SW 1271 (cell line): ENCODE results near the gene SFMBT2.
"Not testable (repeated sequence)": the region's sequence is repeated elsewhere in the genome, so short reads cannot be mapped to it uniquely, and the experiment has no call there.

Source experiments
- DNase-seq, 2 experiments: peaks; one replicate each; lab custom pipeline; 2025; lab: John Stamatoyannopoulos, UW

Gene SFMBT2

DNA sequence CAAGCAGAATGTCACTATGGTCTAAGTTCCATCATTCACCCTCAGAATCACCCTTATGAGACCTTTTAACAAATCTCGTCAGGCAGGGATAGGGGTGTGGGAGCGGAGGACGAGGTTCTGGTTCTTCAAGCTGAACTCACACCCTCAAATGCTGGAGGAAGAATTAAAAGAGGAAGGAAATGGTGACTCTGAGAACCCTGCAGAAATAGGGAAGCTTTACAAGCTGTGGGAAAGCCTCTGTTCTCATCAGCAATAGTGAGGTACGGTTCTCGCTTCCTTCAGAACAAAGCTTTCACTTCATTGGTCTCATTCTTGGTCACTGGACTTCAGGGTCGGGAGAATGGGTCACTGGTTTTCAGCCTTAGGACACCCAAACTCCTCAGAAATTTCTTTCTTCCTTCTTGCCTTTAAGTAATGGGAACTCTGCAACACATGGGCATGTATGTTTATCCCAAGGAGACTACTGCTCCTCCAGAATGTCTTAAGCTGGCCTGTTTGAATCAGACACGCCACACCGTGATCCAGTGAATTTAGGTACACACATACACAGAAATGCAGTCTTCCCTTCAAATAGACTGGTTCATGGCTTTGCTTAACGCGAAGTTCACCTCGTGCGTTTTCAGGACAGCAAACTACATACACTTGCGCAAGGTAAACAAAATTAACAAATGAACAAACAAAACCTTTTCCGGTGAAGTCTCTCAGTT is 226.0 kb downstream of the SFMBT2 start:
- DNase-seq: no peak

DNA sequence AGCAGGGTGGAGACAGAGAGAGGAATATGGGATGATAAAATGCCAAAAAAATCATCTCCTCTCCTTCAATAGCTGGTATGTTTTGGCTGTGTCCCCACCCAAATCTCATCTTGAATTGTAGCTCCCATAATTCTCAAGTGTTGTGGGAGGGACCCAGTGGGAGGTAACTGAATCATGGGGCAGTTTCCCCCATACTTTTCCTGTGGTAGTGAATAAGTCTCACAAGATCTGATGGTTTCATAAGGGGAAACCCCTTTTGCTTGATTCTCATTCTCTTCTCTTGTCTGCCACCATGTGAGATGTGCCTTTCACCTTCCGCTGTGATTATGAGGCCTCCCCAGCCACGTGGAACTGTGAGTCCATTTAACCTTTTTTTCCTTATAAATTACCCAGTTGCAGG is 226.7 kb downstream of the SFMBT2 start:
- not testable (repeated sequence) for DNase-seq

DNA sequence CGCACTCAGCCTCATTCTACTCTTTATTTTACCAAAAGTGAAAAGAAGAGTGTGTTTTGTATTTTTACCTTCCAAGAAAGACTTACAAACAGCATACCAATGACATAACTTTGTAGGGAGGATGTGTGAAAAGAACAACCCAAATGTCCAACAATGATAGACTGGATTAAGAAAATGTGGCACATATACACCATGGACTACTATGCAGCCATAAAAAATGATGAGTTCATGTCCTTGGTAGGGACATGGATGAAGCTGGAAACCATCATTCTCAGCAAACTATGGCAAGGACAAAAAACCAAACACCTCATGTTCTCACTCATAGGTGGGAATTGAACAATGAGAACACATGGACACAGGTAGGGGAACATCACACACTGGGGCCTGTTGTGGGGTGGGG is 228.5 kb downstream of the SFMBT2 start:
- DNase-seq: not testable (repeated sequence)

DNA sequence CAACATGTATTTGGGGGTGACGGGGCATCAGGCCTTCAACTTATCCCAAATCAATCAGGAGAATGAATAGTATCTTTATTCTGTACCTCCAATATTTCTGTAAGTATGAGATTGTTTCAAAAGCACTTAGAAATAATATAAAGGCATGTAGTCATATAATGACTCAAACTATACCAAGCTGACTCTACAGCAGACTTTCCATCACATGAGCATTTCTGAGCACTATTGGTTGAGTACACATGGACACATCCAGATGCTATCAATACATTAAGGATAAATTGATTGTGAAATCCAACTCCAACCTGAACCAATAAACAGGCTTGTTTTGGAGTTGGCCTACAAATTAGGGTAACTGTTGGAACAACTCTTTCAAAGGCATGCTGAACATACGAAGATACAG is 229.4 kb downstream of the SFMBT2 start:
- no peak for DNase-seq

DNA sequence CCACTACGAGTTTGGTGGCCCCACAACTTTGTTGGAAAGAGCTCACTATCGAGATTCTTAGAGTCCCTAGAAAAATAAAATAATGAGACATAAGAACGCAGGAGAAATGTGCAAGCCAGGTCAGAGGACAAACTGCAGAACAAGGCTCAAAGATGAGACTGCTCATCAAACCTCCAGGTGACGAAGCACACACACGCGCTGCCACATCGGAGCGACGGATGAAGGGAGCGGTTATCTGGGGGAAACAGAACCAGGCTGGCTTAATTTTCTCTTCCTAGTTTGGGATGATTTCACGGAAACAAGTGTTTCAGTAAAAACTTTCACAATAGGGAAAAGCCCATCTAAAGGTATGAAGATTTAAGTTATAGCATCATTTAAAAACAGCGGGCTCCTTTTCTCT is 231.3 kb downstream of the SFMBT2 start:
- DNase-seq: no peak

DNA sequence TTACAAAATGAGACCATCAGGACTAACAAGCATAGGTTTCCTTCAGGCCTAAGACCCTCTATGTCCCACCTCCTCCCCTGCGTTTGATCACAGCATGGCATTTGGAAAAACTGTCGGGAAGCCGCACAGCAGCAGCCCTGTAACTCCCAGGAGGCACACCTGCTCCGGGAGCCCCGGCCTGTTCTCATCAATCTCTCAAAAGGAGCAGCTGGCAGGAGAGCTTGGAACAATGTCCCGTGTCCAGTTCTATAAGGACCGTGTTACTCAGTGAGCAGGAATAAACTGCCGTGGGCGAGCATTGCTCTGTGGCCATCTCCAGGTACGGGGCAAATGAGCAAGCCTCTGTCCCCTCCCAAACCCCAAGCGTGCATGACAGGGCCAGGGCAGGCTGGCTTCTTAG is 236.9 kb downstream of the SFMBT2 start:
- DNase-seq: no peak

DNA sequence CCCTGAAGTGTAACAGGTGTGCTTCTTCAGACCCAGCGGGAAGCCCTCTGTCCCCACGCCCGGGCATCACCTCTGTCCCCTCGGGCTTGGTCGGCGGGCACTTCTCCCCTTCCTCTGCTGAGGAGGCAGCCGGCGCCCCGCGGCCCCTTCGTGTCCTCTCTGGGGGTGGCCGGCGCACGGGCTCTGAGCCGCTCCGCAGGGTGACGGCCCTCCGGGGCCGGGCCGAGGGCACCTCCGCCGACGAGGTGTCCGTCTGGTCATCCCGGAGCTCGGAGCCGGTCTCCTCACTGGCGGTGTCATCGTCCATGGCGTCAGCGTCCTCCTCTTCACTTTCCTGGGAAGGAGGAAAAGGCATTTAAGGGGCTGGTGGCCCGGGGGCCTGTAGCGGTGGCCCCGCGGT is 239.0 kb downstream of the SFMBT2 start:
- DNase-seq: no peak

DNA sequence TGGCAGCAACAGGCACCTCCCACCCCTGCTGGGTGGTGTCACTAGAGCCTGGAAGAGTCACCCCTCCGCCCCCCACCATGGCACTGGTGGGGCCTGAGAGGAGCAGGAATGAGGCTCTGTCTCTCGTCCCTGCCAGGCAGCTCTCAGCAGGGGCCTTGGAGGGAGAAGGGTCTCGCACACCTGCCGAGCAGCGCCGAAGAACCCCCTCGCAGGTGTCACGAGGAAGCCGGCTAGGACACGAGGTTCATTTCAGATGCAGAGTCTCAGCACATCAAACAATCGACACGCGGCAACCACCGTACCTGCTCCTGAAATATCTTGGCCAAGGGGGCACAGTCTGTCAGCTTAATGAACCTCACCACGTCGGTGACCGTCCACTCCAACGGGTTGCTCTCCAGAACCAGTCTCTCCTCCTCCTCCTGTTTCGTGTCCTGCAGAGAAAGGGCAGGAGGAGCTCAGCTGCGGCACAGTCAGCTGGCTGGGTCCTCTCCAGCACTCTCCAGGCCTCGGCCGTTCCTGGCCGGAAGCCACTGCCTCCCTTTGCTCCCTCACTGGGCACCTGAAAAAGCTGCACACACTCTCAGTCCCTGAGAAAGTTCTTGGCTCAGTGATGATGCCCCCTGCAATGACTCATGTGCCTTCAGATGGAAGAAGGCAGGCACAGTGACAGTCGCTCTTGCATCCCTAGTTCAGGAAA is 240.1 kb downstream of the SFMBT2 start:
- DNase-seq: no peak

DNA sequence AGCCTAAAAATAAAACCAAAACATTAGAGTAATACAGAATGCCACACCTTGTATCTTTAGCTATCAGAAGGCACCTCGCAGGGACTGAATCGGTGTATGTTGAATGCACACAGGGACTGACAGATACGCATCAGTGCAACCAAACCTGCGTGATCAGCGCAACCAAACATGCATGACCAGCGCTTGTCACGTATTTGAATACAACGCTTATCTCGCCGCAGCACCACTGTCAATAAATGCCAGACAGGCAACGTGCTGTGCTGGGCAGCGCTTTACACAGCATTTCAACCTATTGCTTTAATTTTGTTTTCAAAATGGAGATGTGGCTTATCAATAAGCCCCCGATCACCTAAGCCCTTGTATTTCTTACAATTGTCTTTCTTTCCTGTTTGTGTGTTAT is 242.4 kb downstream of the SFMBT2 start:
- DNase-seq: no peak

DNA sequence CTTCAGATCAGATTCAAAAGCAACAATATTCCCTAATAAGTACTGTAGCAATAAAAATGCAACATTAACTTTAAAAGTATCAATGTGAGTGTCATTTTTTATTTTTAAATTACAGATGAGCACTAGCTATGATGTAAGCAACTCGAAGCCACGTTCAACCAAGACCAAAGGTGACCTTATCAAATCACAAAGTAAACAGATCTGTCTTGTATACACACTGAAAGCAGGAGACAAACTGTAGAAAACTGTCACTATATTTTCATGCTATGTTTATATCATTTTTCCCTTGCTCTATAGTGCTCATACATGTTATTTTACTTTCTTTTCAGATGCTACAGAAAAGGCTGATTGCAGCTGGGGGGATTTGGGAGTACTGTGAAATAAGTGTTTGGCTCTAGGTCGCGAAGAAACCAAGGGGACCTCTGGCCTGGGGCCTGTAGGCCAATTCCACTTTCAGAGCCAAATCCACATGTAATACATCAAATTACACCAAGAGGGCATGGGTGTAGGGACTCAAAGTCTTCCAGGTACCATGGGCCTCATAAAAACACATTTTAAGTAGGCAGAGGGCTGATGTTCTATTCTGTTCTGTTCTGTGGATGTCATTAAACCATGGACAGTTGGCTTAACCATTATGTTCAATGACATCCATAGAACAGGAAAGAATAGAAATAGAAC is 245.2 kb downstream of the SFMBT2 start:
- DNase-seq: no peak

DNA sequence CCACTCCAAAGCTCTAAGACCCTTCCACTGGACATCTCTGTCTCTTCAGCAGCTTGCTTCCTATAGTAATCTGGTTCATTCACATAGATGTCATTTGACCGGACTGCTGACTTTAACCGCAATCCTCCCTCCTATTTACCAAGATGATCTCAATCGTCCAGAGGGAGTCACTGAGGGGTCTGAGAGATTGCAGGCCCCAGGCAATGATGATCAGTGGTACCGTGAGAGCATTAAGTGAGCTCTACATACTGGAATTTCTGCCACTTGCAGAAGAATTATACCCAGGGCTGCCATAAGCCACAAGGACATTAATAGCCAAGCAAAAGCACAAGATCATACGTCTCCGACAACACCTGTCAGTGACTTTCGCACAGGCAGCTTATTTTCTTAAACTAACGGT is 245.9 kb downstream of the SFMBT2 start:
- no peak for DNase-seq

DNA sequence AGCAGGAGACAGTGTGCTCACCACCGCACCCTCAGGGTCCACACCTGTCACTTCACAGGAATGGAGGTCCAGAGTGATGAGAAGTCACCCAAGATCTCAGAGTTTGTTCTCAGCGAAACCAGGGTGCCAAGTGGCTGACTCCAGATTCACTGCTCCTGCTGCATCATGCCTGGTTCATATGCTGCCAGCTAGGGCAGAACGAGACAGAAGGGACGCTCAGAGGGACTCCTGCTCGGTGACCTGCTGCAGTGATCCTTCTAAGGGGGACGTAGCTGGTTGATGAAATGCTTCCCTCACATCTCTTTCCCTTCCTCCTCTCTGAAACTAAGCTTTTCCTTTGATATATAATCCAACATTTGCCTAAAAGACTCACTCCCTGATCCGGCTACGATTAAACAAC is 248.5 kb downstream of the SFMBT2 start:
- DNase-seq: no peak

DNA sequence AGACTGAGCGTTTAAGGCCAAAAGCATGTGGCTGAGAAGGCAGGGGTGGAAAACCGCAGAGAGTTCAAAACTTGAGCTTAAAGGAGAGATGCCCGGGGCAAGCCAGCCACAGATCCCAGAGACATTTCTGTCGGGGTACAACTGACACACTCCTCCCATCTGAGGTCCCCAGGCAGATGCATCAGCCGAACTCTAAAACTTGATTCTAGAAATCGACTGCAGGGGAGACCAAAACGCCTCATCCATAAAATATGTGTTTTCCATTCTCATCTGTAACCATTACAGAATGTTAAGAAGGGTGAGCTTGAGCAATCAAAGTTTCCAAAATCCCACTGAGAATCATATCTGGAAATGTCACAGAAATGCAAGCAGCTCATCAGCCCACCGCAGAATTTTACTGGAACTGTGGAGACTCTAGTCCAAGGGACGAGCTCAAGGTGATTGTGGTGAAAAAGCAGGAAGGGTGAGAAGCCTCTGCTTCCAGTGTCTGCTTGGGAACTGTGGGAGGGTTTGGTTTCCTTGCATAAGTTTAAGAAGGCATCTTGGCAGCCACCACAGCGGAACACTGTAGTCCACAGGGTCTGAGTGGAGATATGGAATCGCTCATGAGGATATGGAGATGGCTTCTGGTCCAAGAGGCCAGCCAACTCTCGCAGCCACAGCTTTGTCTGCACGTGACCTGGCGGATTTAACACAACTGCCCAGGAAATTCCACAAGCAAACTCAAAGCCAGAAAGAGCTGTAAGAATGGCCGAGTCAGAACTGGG is 249.2 kb downstream of the SFMBT2 start:
- DNase-seq: no peak

DNA sequence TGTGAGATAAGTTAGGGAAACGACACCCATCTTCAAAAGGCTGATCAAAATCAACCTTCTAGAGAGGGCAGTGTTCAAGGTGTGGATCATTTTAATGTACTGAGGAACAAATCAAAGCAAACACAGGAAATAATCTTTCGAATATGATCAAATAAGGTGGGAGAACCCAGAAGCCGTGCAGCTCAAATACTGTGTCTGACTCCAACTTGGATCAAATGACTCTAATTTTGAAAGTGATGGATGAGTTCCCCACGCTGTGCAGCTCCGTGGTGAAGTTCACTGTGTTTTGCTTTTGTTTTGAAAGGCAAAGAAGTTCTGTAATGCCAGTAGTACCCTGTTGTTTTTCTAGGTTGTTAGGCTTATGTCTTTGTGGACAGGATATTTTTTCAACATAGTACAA is 250.9 kb downstream of the SFMBT2 start:
- no peak for DNase-seq

DNA sequence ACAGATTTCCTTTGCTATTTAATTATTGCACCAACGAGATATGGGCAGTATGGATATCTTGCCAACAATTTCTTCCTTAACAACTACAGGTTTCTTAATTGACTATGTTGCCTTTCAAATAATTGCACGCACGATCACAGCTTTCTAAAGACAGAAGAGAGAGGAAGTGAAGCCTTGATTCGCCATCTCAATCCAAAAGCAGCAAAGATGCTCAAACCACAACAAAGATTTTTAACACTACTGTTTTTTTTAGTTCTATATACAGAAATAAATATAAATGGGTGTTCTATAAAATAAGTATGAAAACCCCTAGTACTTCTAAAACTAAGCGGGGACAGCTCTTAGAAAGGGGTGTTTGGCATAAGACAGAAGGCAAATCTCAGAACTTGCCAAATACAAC is 251.3 kb downstream of the SFMBT2 start:
- DNase-seq: no peak

DNA sequence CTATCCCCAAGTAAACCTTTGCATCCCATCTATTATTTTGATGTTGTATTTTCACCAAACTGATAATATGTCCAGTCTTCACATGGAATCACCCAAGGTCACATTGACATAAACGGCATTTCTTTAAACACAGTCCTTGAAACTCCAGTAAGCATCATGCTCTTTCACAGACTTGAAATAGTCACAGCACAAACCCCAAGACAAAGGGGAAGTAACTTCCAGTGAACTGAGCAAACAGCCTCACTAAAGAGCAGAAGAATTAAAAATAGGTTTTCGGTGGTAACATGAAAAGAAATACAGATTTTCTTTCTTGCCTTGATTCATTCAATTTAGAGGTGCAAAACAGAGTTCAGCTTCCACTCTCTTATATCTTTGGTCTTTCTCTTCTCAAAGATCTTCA is 253.7 kb downstream of the SFMBT2 start:
- no peak for DNase-seq

DNA sequence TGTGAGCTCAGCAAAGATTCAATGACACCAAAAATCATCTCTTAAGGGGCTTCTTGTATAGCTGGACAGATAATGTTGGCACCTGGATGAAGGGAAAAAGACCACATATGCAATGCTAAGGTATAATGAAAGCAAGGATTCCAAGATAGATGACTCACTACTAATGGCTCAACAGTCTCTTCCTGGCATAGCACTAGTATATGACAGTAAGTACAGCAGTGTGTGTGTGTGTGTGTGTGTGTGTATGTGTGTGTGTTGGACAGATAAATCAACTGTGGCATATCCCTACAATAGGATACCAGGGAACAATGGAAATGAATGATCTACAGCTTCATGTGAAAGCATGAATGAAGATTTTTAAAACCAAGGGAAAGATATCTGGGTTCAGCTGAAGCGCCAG is 257.1 kb downstream of the SFMBT2 start:
- DNase-seq: no peak

DNA sequence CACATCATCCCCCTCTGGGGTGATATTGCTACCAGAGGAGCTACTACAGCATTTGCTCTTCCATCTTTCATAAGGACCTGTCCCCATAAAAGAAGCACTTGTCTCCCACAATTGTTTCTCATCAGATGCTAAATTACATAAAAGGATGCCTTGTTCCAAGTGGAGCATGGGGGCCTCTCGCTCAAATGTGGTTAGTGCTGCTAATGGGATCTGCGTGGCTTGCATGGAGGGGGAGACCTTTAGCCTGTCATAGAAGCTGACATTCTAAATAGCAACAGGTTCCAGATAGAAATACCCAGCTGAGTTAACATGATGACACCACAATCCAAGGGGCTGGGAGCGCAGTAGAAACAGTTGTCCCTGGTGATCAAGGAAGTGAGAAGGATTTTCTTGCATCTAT is 257.9 kb downstream of the SFMBT2 start:
- DNase-seq: no peak

DNA sequence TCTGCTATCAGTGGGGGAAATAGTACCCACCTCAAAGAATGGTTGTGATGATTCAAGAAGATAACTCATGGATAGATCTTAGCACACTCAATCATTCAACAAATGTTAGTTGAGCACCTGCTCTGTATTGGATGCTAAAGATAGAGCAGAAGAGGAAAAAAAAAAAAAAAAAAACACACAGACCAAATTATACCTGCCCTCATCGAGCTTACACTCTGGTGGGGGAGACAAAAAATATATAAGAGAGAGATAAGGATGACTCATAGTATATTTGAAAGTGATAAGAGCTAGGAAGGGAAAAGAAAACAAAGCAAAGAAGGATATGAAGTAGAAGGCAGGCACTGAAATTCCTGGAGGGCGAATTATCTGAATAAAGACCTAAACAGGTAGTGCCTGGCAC is 258.5 kb downstream of the SFMBT2 start:
- DNase-seq: no peak

DNA sequence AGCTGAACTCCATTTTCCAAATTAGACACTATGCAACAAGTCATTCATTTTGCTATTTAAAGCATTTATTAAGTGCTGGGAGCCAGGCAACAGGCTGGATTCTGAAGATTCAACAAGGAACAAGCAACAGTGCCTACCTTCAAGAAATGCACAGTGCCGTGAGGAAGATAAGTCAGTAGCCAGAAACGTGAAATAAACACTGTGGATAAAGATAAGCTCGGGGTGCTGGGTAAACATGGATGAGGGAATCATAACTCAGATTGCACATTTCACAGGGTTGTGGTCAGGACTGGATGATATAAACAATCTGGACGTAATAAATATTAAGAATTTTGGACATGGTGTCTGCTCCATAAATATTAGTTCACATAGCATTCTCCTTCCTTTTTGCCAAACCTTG is 259.3 kb downstream of the SFMBT2 start:
- DNase-seq: no peak

DNA sequence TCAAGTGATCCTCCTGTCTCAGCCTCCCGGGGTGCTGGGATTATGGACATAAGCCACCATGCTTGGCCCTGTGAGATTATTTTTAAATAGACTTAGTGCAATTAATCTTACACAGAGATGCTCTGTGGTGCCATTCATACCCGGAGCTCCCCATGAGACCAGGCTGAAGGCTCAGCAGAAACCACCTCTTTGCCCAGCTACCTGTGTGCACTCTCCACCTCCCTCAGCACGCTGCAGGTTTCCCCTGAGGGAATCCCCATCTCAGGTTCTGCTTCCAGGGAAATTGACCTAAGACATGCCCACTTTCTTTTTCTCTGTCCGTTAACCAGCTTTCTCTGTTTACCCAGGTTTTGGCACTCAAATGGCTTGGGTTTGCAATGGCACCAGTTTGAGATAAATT is 260.5 kb downstream of the SFMBT2 start:
- DNase-seq: no peak

DNA sequence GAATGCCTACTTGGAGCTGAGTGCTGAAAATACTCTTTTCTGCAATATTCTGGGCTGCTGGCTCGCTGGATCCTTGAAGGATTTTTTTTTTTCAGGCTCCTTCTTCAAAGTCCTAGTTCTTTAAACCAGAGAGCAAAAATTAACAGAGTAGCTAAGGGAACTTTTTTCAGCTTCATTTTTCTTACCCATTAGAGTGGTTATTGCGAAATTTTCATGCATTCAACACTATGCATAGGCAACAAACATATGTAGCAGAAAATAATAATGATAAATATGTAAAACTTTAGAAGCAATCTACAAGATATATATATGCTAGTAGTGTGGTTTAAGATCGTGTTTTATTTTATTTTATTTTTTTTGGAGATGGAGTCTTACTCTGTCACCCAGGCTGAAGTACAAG is 264.6 kb downstream of the SFMBT2 start:
- no peak for DNase-seq

DNA sequence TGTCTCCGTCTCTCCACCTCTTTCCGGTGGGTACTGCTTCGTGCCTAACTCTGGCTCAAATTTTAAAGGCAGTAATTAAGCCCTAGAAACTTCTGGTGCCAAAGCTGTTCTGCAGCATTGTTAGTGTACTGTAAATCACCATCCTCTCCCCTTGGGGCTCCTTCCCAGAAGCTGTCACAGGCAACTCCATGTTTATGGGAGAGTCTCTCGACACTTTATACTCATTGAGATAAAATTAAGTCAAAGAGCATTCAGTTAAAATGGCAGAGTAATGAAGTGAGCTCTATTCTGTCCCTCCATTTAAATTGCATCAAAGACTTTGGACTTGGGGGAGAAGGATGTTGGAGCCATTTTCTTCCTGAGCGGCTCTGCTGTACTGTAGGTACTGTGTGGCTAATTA is 274.8 kb downstream of the SFMBT2 start:
- no peak for DNase-seq
